Stomach (tissue), 4 donors: ENCODE results near the gene MAP1LC3B.

Experiments
- EP300 ChIP-seq: sonication (generic); formaldehyde crosslinking; IDR thresholded peaks from one replicate; pipeline ENCODE4 v1.6.1; 2017; ENCODE audit warnings: antibody characterized with exemption
- POLR2A ChIP-seq, 4 donors: fragments of 450-650 bp; IDR thresholded peaks; one replicate each; pipeline ENCODE4 v1.6.1; 2016; ENCODE audit warnings: antibody characterized with exemption in 4 of 4, control low read depth in 2 of 4, mild to moderate bottlenecking in 1 of 4, moderate library complexity in 1 of 4
- POLR2AphosphoS5 ChIP-seq, 3 donors: sonication (generic); formaldehyde crosslinking; IDR thresholded peaks; one replicate each; pipeline ENCODE4 v1.6.1; 2016; ENCODE audit warnings: antibody characterized with exemption in 3 of 3
- TF ChIP-seq, protein P1 (sequence below), 7 experiments: fragments of 450-650 bp in 4 of 7; fragments of 200-600 bp in 3 of 7; sonication (generic) in 3 of 7; IDR thresholded peaks; one replicate each; pipeline ENCODE4 v1.5.1; 2016 to 2019; ENCODE audit warnings: antibody characterized with exemption in 7 of 7, control low read depth in 2 of 7, mild to moderate bottlenecking in 1 of 7

DNA sequence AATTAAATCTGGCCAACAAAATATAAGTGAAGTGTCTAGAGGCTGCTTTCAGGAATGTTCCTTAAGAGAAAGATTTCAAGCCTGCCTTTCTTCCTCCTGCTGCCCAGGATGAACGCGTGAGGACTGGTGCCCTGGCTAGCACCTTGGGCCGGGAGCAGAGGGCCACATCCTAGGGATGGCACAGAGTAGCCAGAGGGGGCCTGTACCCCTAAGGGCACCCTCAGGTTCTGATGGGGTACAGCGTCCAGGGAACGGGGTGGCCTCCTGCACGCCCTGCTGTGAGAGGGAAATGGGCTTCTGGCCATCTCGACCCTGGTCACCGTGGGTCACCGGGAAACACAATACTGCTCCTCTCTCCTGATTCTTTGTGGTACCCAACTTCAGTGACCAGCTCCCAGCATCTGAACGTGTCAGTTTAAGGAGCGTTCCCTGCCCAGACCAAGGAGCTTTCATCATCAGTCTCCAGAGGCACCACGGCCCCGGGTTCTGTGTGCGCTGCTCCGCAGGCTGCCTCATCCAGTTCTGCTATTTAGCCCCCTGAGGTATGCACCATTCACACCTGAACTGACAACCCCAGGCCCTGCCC is 40.3 kb downstream of the MAP1LC3B start:
- TF ChIP-seq, protein P1, sequence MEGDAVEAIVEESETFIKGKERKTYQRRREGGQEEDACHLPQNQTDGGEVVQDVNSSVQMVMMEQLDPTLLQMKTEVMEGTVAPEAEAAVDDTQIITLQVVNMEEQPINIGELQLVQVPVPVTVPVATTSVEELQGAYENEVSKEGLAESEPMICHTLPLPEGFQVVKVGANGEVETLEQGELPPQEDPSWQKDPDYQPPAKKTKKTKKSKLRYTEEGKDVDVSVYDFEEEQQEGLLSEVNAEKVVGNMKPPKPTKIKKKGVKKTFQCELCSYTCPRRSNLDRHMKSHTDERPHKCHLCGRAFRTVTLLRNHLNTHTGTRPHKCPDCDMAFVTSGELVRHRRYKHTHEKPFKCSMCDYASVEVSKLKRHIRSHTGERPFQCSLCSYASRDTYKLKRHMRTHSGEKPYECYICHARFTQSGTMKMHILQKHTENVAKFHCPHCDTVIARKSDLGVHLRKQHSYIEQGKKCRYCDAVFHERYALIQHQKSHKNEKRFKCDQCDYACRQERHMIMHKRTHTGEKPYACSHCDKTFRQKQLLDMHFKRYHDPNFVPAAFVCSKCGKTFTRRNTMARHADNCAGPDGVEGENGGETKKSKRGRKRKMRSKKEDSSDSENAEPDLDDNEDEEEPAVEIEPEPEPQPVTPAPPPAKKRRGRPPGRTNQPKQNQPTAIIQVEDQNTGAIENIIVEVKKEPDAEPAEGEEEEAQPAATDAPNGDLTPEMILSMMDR (IDR thresholded peaks at IDR 0.05): no peak
- TF ChIP-seq POLR2AphosphoS5 (IDR thresholded peaks at IDR 0.05) (no peak), EP300 (no peak), POLR2A (IDR thresholded peaks at IDR 0.05) (no peak)
